Right lobe of liver (tissue), 6 donors: ENCODE results near the gene CNOT4. TPM values are rescaled to one million over a fixed set of nuclear protein-coding genes. Genes with fewer than 3 reads are reported as not detected.

Source experiments
- ATAC-seq, 4 donors: fragments of 200-7000 bp; cut with Tn5 transposase; one replicate each; pipeline ENCODE4 v1.9.1; 2020; ENCODE audit warnings: mild to moderate bottlenecking in 4 of 4, moderate library complexity in 4 of 4
- DNase-seq, 3 donors: peaks; one replicate each; pipeline ENCODE4 v3.0.0-alpha.2; 2020
- H3K27ac ChIP-seq, 3 donors: fragments of 200-600 bp; one replicate each; pipeline ENCODE4 v1.8.0; 2022
- H3K27me3 ChIP-seq, 2 donors: fragments of 200-600 bp; one replicate each; pipeline ENCODE4 v1.8.0; 2022
- H3K36me3 ChIP-seq, 4 donors: fragments of 200-600 bp; sonication (generic) in 1 of 4; one replicate each; pipeline versions ENCODE4 v1.5.1 to v1.8.0; 2017 to 2022; ENCODE audit warnings: control low read depth in 1 of 4
- H3K4me1 ChIP-seq, 4 donors: fragments of 200-600 bp; sonication (generic) in 1 of 4; one replicate each; pipeline versions ENCODE4 v1.5.1 to v1.8.0; 2017 to 2022; ENCODE audit warnings: control low read depth in 1 of 4
- H3K4me3 ChIP-seq, 3 donors: fragments of 200-600 bp; one replicate each; pipeline ENCODE4 v1.8.0; 2022
- H3K9me3 ChIP-seq, 4 donors: fragments of 200-600 bp; sonication (generic) in 1 of 4; one replicate each; pipeline versions ENCODE4 v1.5.1 to v1.8.0; 2017 to 2022; ENCODE audit warnings: control low read depth in 1 of 4
- POLR2A ChIP-seq: fragments of 450-650 bp; IDR thresholded peaks from one replicate; pipeline ENCODE4 v1.6.1; 2017; ENCODE audit warnings: antibody characterized with exemption, mild to moderate bottlenecking
- WGBS: methylation state at CpG from one replicate; pipeline ENCODE4 v1.1.6; 2018; ENCODE audit warnings: low coverage, low lambda C conversion rate; ENCODE audit not compliant: insufficient coverage; ENCODE audit errors: missing lambda C conversion rate; 5-methylcytosine and 5-hydroxymethylcytosine counted together
- intact Hi-C, 2 donors: fragments of 100-400 bp; cut with DNase I; formaldehyde crosslinking; loops; one replicate each; pipeline versions ENCODE4 v1.11.2 to v1.14.1; 2022
- total RNA-seq, 6 experiments: library from RNA; depleted of rRNA in 2 of 6; stranded (reverse); fragments of >200 nt in 2 of 6; fragmentation: NEBNext Ultra II Directional in 3 of 6; extraction: Animal tissue kit (Norgen Biotek cat#: 25700) in 3 of 6; gene quantifications; one replicate each; pipeline versions ENCODE4 v1.1.0 to v1.2.4, GENCODE V29; 2016 to 2023
- TF ChIP-seq, protein P1 (sequence below), 4 donors: fragments of 200-600 bp in 3 of 4; fragments of 450-650 bp in 1 of 4; IDR thresholded peaks; one replicate each; pipeline versions ENCODE4 v1.5.1 to v1.8.0; 2016 to 2022; ENCODE audit warnings: antibody characterized with exemption in 4 of 4, mild to moderate bottlenecking in 2 of 4
- donor health status: DM: no; HTN: yes; CAD: no.
- donor health status: DM: no; HTN: no; CAD: no.
- donor health status: DM: no; HTN: no; CAD: no.
- donor health status: DM: no; HTN: yes; CAD: no.
- donor health status: DM: no; HTN: yes; CAD: no.

Gene CNOT4
- total RNA-seq, 6 experiments from 2014 or later: 9.1 to 14.1 (median 11.0) TPM

DNA sequence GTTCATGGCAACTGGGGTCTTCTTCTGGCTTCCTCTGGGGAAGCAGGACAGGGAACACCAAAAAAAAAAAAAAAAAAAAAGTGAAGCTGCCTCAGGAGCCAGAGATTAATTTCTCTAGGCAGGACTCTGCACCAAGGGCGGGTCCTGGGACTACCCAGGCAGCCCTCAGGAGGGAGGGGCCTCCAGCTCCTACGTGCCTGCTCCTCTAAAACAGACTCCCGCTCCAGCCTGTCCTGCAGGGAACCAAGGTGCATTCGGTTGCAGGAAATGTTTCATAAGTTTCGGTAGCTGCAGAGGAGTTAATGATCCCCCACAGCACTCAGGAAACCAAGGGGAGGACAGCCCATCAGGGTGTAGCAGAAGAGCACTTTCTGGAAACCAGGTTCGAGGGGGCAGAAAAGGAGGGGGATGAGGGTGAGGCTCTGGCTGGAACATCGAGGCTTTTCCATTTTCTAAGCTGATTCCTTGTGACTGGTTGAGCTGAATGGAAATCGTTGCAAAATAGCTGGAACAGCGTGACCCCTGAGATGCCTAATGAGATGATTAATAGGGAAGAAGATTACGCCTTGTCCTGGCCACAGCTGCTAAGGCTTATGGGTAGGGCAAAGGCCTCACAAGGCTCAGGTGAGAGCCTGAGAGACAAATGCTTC is 192.1 kb downstream of the CNOT4 start:
- Histone ChIP-seq H3K4me1 (no peaks in the 10 kb centered on the region), H3K27ac (no peak overlapping the region), H3K9me3 (no peaks in the 10 kb centered on the region), H3K27me3 (no peaks in the 10 kb centered on the region), H3K4me3 (no peak overlapping the region), H3K36me3 (no peaks in the 10 kb centered on the region)
- intact Hi-C loops: no loop called here
- ATAC-seq: no peak
- no peak for TF ChIP-seq POLR2A
- TF ChIP-seq, protein P1, sequence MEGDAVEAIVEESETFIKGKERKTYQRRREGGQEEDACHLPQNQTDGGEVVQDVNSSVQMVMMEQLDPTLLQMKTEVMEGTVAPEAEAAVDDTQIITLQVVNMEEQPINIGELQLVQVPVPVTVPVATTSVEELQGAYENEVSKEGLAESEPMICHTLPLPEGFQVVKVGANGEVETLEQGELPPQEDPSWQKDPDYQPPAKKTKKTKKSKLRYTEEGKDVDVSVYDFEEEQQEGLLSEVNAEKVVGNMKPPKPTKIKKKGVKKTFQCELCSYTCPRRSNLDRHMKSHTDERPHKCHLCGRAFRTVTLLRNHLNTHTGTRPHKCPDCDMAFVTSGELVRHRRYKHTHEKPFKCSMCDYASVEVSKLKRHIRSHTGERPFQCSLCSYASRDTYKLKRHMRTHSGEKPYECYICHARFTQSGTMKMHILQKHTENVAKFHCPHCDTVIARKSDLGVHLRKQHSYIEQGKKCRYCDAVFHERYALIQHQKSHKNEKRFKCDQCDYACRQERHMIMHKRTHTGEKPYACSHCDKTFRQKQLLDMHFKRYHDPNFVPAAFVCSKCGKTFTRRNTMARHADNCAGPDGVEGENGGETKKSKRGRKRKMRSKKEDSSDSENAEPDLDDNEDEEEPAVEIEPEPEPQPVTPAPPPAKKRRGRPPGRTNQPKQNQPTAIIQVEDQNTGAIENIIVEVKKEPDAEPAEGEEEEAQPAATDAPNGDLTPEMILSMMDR (IDR thresholded peaks at IDR 0.05): no peak
- 62% methylated on average over 10 of the region's 10 CpGs for WGBS
- DNase-seq: no peak

DNA sequence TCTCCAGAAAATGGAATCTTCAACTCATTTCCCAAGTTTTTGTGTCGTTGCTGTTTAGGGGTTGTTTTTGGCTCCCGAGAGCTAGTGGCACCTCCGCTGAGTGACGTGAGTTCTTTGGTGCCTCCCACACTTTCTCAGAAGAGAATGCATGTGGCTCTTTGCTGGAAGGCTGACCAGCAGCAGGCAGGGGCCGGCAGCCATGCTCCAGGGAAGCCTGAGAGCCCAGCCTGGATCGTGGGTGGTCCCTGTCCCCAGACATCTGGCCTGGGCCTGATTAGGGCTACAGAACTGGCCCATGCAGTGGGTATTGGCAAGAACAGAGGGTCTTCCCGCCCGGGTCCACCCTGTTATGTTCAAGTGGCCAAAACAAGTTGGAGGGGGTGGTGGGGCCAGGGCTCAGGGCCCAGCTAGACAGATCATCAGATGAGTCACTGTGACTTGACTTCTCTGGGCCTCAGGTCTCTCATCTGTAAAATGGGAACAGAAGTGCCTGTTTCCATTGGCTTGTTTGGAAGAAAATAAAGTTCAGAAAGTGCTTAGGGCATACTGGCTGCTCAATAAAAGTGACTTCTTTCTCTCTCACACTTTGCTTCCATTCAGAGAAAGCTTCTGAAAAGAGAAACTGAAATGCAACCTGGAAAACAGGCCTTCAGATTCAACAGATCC is 193.1 kb downstream of the CNOT4 start:
- Histone ChIP-seq H3K4me1 (no peaks in the 10 kb centered on the region), H3K36me3 (no peaks in the 10 kb centered on the region), H3K4me3 (no peak overlapping the region), H3K27ac (no peak overlapping the region), H3K27me3 (no peaks in the 10 kb centered on the region), H3K9me3 (no peaks in the 10 kb centered on the region)
- ATAC-seq: no peak
- no peak for DNase-seq
- WGBS: 90% methylated on average over 2 of the region's 8 CpGs
- intact Hi-C loops: no loop called here
- no peak for TF ChIP-seq POLR2A
- TF ChIP-seq, protein P1 (IDR thresholded peaks at IDR 0.05): no peak

DNA sequence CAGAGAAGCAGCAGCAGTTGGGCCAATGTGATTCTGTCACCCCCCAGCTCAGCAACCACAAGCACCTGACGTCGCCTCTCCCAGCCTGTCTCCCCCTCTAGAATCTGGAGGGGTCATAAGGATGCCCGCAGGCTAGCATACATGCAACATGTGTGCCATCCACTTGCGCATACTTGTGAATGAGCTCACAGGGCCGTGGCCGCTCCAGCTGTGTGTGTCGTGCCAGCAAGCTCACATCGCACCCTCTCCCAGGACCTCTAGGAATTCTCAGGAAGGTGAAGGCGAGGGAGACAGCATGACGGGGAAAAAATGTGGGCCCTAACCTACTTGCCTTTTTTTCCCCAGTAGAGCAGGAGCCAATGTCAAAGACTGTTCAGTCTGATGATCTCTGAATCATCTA is 195.9 kb downstream of the CNOT4 start:
- ATAC-seq: no peak
- intact Hi-C loops: no loop called here

More for the DNA sequence above, 195.9 kb downstream of the CNOT4 start:
- no peaks in the 10 kb centered on the region for H3K9me3 ChIP-seq
- no peaks in the 10 kb centered on the region for H3K27me3 ChIP-seq
- no peaks in the 10 kb centered on the region for H3K36me3 ChIP-seq
- no peaks in the 10 kb centered on the region for H3K4me1 ChIP-seq
- no peak overlapping the region for H3K4me3 ChIP-seq
- no peak for DNase-seq
- 60% methylated on average over 1 of the region's 10 CpGs for WGBS
- no peak for TF ChIP-seq POLR2A
- TF ChIP-seq, protein P1 (IDR thresholded peaks at IDR 0.05): no peak
- no peak overlapping the region for H3K27ac ChIP-seq

Other genes starting within 250 kb of the CNOT4 start
- gene NUP205, start 47.8 kb upstream of the CNOT4 start, total RNA-seq: 10 to 100 TPM; 12.3 to 20.8 (median 16.1) TPM
- gene STMP1, start 152.4 kb upstream of the CNOT4 start, total RNA-seq: 10 to 100 TPM in 5 of 6 experiments, 1 to 10 TPM in 1; 8.8 to 20.6 (median 14.6) TPM
- under 1 TPM in 4 of 6 experiments, not detected in 2; 0.09 to 0.25 (median 0.18) TPM for gene SLC13A4, start 218.1 kb upstream of the CNOT4 start, total RNA-seq
- gene FAM180A, start 238.7 kb upstream of the CNOT4 start, total RNA-seq: 10 to 100 TPM in 1 of 6 experiments, 1 to 10 TPM in 5; 2.8 to 14.9 (median 6.4) TPM